Cerebellar nuclear complex (tissue), 1 donor: ENCODE measurements around the gene INPP5A.

Experiments
- DNase-seq, 2 experiments: peaks; one replicate each; lab custom pipeline; 2025; lab: John Stamatoyannopoulos, UW

The INPP5A gene

GRCh38 chr10:132628966-132629900 lies 91.6 kb downstream of the INPP5A start:
- DNase-seq: no peak

- DNase-seq: no peak
These were observed 92.6 kb downstream of the INPP5A start for GRCh38 chr10:132630156-132630555.

GRCh38 chr10:132630666-132631337 lies 93.2 kb downstream of the INPP5A start:
- no peak for DNase-seq

GRCh38 chr10:132631338-132631735 lies 93.8 kb downstream of the INPP5A start:
- DNase-seq: peak; percentile 13 to 87

- DNase-seq: peak in 1 of 2 experiments; percentile 12
These were observed 94.5 kb downstream of the INPP5A start for GRCh38 chr10:132632091-132632561.

GRCh38 chr10:132632851-132633684 lies 95.5 kb downstream of the INPP5A start:
- DNase-seq: peak in 1 of 2 experiments; percentile 11

GRCh38 chr10:132634241-132634946 lies 96.8 kb downstream of the INPP5A start:
- no peak for DNase-seq

- no peak for DNase-seq
These were observed 97.3 kb downstream of the INPP5A start for GRCh38 chr10:132634947-132635271.

- no peak for DNase-seq
These were observed 98.8 kb downstream of the INPP5A start for GRCh38 chr10:132636358-132636757.

- DNase-seq: peak in 1 of 2 experiments; percentile 51
These were observed 100.0 kb downstream of the INPP5A start for GRCh38 chr10:132637477-132638129.

- no peak for DNase-seq
These were observed 100.5 kb downstream of the INPP5A start for GRCh38 chr10:132638130-132638515.

GRCh38 chr10:132639470-132639869 lies 101.9 kb downstream of the INPP5A start:
- no peak for DNase-seq

- no peak for DNase-seq
These were observed 102.9 kb downstream of the INPP5A start for GRCh38 chr10:132640326-132641125.

- DNase-seq: no peak
These were observed 103.8 kb downstream of the INPP5A start for GRCh38 chr10:132641401-132641800.

- no peak for DNase-seq
These were observed 104.6 kb downstream of the INPP5A start for GRCh38 chr10:132641966-132642731.

- no peak for DNase-seq
These were observed 105.1 kb downstream of the INPP5A start for GRCh38 chr10:132642732-132643008.

- no peak for DNase-seq
These were observed 106.3 kb downstream of the INPP5A start for GRCh38 chr10:132643709-132644526.

GRCh38 chr10:132644527-132645246 lies 107.1 kb downstream of the INPP5A start:
- no peak for DNase-seq
